Nephron progenitor cell (in vitro differentiated cells): ENCODE data around the gene PNLIP.

Source experiments
- DNase-seq: peaks from one replicate; pipeline ENCODE4 v3.0.0; 2021
- H3K27ac Mint-ChIP-seq: 2 replicates; pipeline ENCODE4 v1.8.0; 2021; ENCODE audit warnings: mild to moderate bottlenecking, moderate library complexity, mixed read lengths
- H3K27me3 Mint-ChIP-seq: 2 replicates; pipeline ENCODE4 v1.8.0; 2021; ENCODE audit warnings: mild to moderate bottlenecking, low read depth, mixed read lengths; ENCODE audit not compliant: poor library complexity
- H3K36me3 Mint-ChIP-seq: 2 replicates; pipeline ENCODE4 v1.8.0; 2021; ENCODE audit warnings: low read depth, mixed read lengths
- H3K4me1 Mint-ChIP-seq: 2 replicates; pipeline ENCODE4 v1.8.0; 2021; ENCODE audit warnings: mixed read lengths
- H3K4me3 Mint-ChIP-seq: 2 replicates; pipeline ENCODE4 v1.8.0; 2021; ENCODE audit warnings: mild to moderate bottlenecking, moderate library complexity, mixed read lengths
- H3K9me3 Mint-ChIP-seq: 2 replicates; pipeline ENCODE4 v1.8.0; 2021; ENCODE audit warnings: mild to moderate bottlenecking, moderate library complexity, mixed read lengths
- TF ChIP-seq, protein P1 (sequence below): fragments of 200-600 bp; sonication (generic); IDR thresholded peaks from 2 replicates; pipeline ENCODE4 v1.5.0; 2021; ENCODE audit warnings: antibody characterized with exemption

The PNLIP gene

DNA sequence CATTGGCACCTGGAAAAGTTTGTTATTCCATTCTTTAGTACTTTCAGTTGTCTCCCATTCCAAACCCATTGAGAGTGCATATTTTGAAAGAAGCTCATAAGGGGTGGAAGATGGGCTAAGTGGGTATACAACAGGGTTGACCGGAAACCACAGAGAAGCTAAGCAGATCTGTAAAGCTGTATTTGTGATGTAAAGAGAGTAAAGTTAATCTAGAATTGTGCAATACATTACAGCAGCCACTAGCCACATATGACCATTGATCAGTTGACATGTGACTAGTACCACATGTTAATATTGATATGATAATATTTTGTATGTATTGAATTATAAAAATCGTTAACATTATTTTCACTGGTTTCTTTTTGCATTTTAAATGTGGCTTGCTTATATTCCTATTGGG lies 4.9 kb upstream of the PNLIP start:
- TF ChIP-seq, protein P1, sequence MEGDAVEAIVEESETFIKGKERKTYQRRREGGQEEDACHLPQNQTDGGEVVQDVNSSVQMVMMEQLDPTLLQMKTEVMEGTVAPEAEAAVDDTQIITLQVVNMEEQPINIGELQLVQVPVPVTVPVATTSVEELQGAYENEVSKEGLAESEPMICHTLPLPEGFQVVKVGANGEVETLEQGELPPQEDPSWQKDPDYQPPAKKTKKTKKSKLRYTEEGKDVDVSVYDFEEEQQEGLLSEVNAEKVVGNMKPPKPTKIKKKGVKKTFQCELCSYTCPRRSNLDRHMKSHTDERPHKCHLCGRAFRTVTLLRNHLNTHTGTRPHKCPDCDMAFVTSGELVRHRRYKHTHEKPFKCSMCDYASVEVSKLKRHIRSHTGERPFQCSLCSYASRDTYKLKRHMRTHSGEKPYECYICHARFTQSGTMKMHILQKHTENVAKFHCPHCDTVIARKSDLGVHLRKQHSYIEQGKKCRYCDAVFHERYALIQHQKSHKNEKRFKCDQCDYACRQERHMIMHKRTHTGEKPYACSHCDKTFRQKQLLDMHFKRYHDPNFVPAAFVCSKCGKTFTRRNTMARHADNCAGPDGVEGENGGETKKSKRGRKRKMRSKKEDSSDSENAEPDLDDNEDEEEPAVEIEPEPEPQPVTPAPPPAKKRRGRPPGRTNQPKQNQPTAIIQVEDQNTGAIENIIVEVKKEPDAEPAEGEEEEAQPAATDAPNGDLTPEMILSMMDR, result no peak
- peaks cover 11% of the 10 kb centered on the region for H3K27me3 Mint-ChIP-seq
- H3K4me3 Mint-ChIP-seq, result no peak overlapping the region
- no peaks in the 10 kb centered on the region for H3K36me3 Mint-ChIP-seq
- no peak overlapping the region for H3K27ac Mint-ChIP-seq
- peaks cover 31% of the 10 kb centered on the region for H3K9me3 Mint-ChIP-seq
- no peak for DNase-seq
- no peaks in the 10 kb centered on the region for H3K4me1 Mint-ChIP-seq

DNA sequence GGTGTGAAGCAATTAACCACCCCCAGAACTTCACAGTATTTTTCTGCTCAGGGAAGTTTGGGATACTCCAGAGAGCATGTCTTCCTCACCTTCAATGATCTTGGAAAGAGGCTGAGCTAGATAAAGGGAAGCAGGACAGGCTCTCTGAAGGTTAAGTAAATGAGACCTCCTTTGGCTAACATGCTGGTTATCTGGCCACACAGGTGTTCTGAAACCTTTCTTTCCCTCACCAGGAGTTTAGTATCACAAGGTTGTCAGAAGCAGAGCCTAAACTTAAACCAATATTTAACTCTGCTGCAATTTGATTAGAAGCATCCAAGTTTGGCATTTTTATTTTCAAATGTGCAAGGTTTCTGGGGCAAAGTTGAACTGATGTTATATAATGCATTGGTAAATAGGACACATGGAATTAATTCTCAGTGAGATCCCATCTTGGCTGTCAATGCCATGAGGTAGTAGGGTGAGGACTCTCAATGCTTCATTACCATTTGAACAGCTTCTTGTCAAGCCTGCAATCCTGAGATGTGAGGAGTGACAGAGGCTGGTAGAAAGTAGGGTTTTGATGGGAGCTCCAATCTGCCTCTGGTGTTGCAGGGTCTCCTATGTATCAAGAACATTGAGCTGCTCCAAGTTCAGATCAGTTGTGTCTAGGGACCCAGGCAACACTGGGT lies 3.6 kb upstream of the PNLIP start:
- H3K4me3 Mint-ChIP-seq, result no peak overlapping the region
- no peaks in the 10 kb centered on the region for H3K4me1 Mint-ChIP-seq
- no peak overlapping the region for H3K27ac Mint-ChIP-seq
- peaks cover 24% of the 10 kb centered on the region for H3K9me3 Mint-ChIP-seq
- no peaks in the 10 kb centered on the region for H3K36me3 Mint-ChIP-seq
- DNase-seq, result no peak
- peaks cover 11% of the 10 kb centered on the region for H3K27me3 Mint-ChIP-seq
- TF ChIP-seq, protein P1, result no peak

DNA sequence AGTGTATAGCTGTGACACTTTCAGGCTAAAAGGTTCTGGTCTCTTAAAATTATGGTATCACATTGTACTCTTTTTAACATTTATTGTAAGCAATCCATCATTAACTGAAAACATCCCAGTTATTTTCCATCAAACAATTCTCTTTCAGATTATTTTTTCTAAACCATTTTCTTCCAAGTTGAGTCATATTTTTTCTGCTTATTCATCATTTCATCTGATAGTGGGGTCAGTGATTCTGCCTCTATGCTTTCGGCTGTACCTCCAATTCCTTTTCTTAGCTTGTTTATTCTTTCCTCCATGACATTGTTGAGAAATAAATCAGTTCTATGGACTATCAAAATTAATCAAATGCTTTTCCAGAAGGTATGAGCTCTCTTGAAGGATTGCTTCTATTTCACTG lies 609 bp upstream of the PNLIP start:
- DNase-seq, result no peak
- Mint-ChIP-seq H3K27ac (no peak overlapping the region), H3K4me3 (no peak overlapping the region), H3K36me3 (no peaks in the 10 kb centered on the region), H3K4me1 (no peaks in the 10 kb centered on the region), H3K9me3 (peaks cover 5% of the 10 kb centered on the region), H3K27me3 (peaks cover 14% of the 10 kb centered on the region)
- TF ChIP-seq, protein P1, result no peak

DNA sequence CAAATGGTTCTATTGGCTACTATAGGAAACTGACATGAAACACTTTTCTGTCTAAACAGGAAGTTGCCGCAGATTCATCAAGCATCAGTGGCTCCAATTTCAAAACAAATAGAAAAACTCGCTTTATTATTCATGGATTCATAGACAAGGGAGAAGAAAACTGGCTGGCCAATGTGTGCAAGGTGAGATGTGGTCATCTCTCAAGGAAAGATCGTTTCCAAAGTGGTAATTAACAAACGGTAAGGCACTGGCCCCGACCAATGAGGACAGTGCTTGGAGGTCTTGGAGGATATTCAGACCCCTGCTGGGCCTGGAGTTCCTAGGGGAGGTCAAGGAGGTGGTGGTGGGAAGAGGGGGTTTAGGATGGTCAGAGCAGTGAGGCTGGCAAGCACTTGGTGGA lies 2.6 kb downstream of the PNLIP start:
- Mint-ChIP-seq H3K27me3 (peaks cover 8% of the 10 kb centered on the region), H3K9me3 (no peaks in the 10 kb centered on the region), H3K4me1 (no peaks in the 10 kb centered on the region), H3K27ac (no peak overlapping the region), H3K36me3 (no peaks in the 10 kb centered on the region), H3K4me3 (no peak overlapping the region)
- TF ChIP-seq, protein P1, result no peak
- no peak for DNase-seq

DNA sequence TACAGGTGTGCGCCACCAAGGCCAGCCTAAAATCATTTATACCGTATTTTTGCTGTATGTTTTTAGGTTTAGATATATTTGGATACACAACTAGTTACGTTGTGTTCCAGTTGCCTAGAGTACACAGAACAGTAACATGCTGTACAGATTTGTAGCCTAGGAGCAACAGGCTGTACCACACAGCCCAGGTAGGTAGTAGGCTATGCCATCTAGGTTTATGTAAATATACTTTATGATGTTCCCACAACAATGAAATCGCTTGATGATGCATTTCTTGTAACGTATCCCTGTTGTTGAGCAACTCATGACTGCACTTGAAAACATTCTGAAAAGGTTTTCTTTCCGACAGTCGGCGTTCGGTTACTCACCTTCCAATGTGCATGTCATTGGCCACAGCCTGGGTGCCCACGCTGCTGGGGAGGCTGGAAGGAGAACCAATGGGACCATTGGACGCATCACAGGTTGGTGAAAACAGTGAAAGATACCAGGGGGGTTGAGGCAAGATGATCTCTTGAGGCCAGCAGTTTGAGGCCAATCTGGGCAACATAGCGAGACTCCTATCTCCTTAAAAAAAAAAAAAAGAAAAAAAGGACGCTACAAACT lies 7.7 kb downstream of the PNLIP start:
- Mint-ChIP-seq H3K9me3 (no peaks in the 10 kb centered on the region), H3K36me3 (no peaks in the 10 kb centered on the region), H3K27me3 (peaks cover 7% of the 10 kb centered on the region), H3K4me1 (no peaks in the 10 kb centered on the region), H3K4me3 (no peak overlapping the region), H3K27ac (no peak overlapping the region)
- TF ChIP-seq, protein P1, result no peak
- no peak for DNase-seq

DNA sequence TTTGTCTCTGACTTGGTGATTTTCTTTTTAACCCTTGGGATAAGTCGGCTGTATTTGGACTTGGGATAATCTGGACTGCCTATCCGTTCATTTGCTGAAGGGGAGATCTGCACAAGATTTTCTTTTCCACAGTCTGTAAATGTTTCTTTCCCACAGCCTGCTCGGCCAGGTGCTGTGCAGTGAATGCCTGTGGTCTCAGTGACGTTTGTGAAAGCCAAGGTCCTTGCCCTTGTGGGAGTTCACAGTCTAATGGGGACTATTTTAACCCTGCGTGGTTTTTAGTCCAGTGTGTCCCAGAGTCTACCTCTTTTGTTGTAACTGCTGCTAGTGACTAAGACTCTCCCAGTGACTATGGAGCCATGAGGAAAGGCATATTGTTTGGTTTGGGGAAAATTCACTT lies 8.9 kb downstream of the PNLIP start:
- TF ChIP-seq, protein P1, result no peak
- Mint-ChIP-seq H3K36me3 (no peaks in the 10 kb centered on the region), H3K4me3 (no peak overlapping the region), H3K4me1 (no peaks in the 10 kb centered on the region), H3K27ac (no peak overlapping the region), H3K27me3 (peaks cover 11% of the 10 kb centered on the region), H3K9me3 (no peaks in the 10 kb centered on the region)
- no peak for DNase-seq
